Mesendoderm (in vitro differentiated cells): ENCODE measurements around the gene EPAS1.

Source experiments
- DNase-seq: peaks from one replicate; pipeline ENCODE4 v3.0.0; 2013
- H2AK5ac ChIP-seq: 2 replicates; pipeline ENCODE4 v1.6.1; 2013; ENCODE audit warnings: low read length, inconsistent platforms
- H2BK120ac ChIP-seq: 2 replicates; pipeline ENCODE4 v1.6.1; 2013; ENCODE audit warnings: low read depth, mild to moderate bottlenecking, low read length, moderate library complexity, mixed read lengths
- H2BK15ac ChIP-seq: replicated peaks from 2 replicates; pipeline ENCODE4 v1.6.1; 2013; ENCODE audit warnings: low read depth, mild to moderate bottlenecking, moderate library complexity
- H2BK5ac ChIP-seq: 2 replicates; pipeline ENCODE4 v1.6.1; 2013; ENCODE audit warnings: low read length, inconsistent platforms
- H3K18ac ChIP-seq: 2 replicates; pipeline ENCODE4 v1.6.1; 2013; ENCODE audit warnings: mild to moderate bottlenecking, low read length, mixed read lengths
- H3K23ac ChIP-seq: one replicate; pipeline ENCODE4 v1.6.1; 2013; ENCODE audit warnings: low read length
- H3K27ac ChIP-seq: 2 replicates; pipeline ENCODE4 v1.5.1; 2013; ENCODE audit warnings: low read depth, mild to moderate bottlenecking, inconsistent platforms, low read length, moderate library complexity
- H3K27me3 ChIP-seq: 2 replicates; pipeline ENCODE4 v1.6.1; 2013; ENCODE audit warnings: low read length, control low read depth, mild to moderate bottlenecking, inconsistent platforms; ENCODE audit not compliant: insufficient read depth, poor library complexity
- H3K36me3 ChIP-seq: 2 replicates; pipeline ENCODE4 v1.6.1; 2013; ENCODE audit warnings: low read length, inconsistent platforms; ENCODE audit not compliant: control insufficient read depth, insufficient read depth
- H3K4ac ChIP-seq: one replicate; pipeline ENCODE4 v1.6.1; 2013; ENCODE audit warnings: low read depth, mild to moderate bottlenecking, low read length, moderate library complexity
- H3K4me1 ChIP-seq: 2 replicates; pipeline ENCODE4 v1.6.1; 2013; ENCODE audit warnings: low read depth, low read length, inconsistent platforms; ENCODE audit not compliant: control insufficient read depth
- H3K4me2 ChIP-seq: 2 replicates; pipeline ENCODE4 v1.6.1; 2013; ENCODE audit warnings: low read length
- H3K4me3 ChIP-seq: 2 replicates; pipeline ENCODE4 v1.5.1; 2013; ENCODE audit warnings: mild to moderate bottlenecking, low read length
- H3K56ac ChIP-seq: one replicate; pipeline ENCODE4 v1.6.1; 2013; ENCODE audit warnings: low read length
- H3K79me1 ChIP-seq: 2 replicates; pipeline ENCODE4 v1.6.1; 2013; ENCODE audit warnings: low read length, inconsistent platforms
- H3K79me2 ChIP-seq: 2 replicates; pipeline ENCODE4 v1.6.1; 2013; ENCODE audit warnings: mild to moderate bottlenecking, low read length; ENCODE audit not compliant: control insufficient read depth, insufficient read depth
- H3K9ac ChIP-seq: 2 replicates; pipeline ENCODE4 v1.6.1; 2013; ENCODE audit warnings: low read length, inconsistent platforms
- H4K5ac ChIP-seq: one replicate; pipeline ENCODE4 v1.6.1; 2013; ENCODE audit warnings: low read length
- H4K8ac ChIP-seq: one replicate; pipeline ENCODE4 v1.6.1; 2013; ENCODE audit warnings: low read depth, mild to moderate bottlenecking, control low read depth, low read length, moderate library complexity
- WGBS: extraction: QIAGEN DNeasy Blood & Tissue Kit; methylation state at CpG from one replicate; pipeline ENCODE4 v1.1.7; 2013; ENCODE audit warnings: low lambda C conversion rate, missing lambda C conversion rate; ENCODE audit not compliant: insufficient coverage; ENCODE audit errors: extremely low coverage; 5-methylcytosine and 5-hydroxymethylcytosine counted together

EPAS1 gene

DNA sequence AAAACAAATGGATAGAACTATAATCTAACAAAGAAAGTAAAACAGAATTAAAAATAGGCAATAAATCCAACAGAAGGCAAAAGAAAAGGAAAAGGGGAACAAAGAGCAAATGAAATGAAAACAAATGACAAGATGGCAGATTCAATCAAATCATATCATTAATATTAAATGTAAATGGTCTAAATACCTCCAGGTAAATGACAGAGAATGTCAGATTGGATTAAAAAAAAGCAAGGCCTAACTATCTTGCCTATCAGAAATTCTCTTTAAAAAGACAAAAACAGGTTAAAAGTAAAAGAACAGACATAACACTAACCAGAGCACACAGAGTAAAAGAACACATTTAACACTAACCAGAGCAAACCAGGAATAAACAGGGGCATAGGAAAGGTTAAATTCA, 119.1 kb downstream of the EPAS1 start:
- no peak overlapping the region for H2AK5ac ChIP-seq
- H3K27ac ChIP-seq = no peak overlapping the region
- H3K56ac ChIP-seq = no peak overlapping the region
- H2BK5ac ChIP-seq = no peak overlapping the region
- H2BK120ac ChIP-seq = no peak overlapping the region
- H3K27me3 ChIP-seq = no peaks in the 10 kb centered on the region
- H3K36me3 ChIP-seq = no peaks in the 10 kb centered on the region
- H3K23ac ChIP-seq = no peak overlapping the region
- no peak overlapping the region for H4K8ac ChIP-seq
- H3K4me3 ChIP-seq = no peak overlapping the region
- H3K4ac ChIP-seq = no peak overlapping the region
- no peak overlapping the region for H3K18ac ChIP-seq
- no peak overlapping the region for H4K5ac ChIP-seq
- H3K79me1 ChIP-seq = no peaks in the 10 kb centered on the region
- no peak overlapping the region for H3K4me2 ChIP-seq
- no peak for DNase-seq
- no peaks in the 10 kb centered on the region for H3K4me1 ChIP-seq
- H3K9ac ChIP-seq = no peak overlapping the region
- no peaks in the 10 kb centered on the region for H3K79me2 ChIP-seq
- no peak overlapping the region for H2BK15ac ChIP-seq

- no CpG with 5 or more reads among the region's 4 CpGs for WGBS
- Histone ChIP-seq H4K5ac (no peak overlapping the region), H3K36me3 (no peaks in the 10 kb centered on the region), H4K8ac (no peak overlapping the region), H2BK15ac (no peak overlapping the region), H3K4me3 (no peak overlapping the region), H2BK5ac (no peak overlapping the region), H3K27ac (no peak overlapping the region), H3K79me2 (no peaks in the 10 kb centered on the region), H3K56ac (no peak overlapping the region), H3K18ac (no peak overlapping the region), H3K27me3 (no peaks in the 10 kb centered on the region), H3K4ac (no peak overlapping the region), H2AK5ac (no peak overlapping the region), H3K4me2 (no peak overlapping the region), H3K4me1 (no peaks in the 10 kb centered on the region), H3K9ac (no peak overlapping the region), H3K79me1 (no peaks in the 10 kb centered on the region), H2BK120ac (no peak overlapping the region), H3K23ac (no peak overlapping the region)
- DNase-seq = no peak
These were observed 119.7 kb downstream of the EPAS1 start for GRCh38 chr2:46416739-46417403.

GRCh38 chr2:46420945-46421344, 123.7 kb downstream of the EPAS1 start:
- Histone ChIP-seq H3K36me3 (no peaks in the 10 kb centered on the region), H3K4ac (no peak overlapping the region), H2BK120ac (no peak overlapping the region), H4K5ac (no peak overlapping the region), H3K27me3 (no peaks in the 10 kb centered on the region), H3K4me1 (no peaks in the 10 kb centered on the region), H3K4me2 (no peak overlapping the region), H4K8ac (no peak overlapping the region), H3K79me2 (no peaks in the 10 kb centered on the region), H3K56ac (no peak overlapping the region), H3K23ac (no peak overlapping the region), H2BK15ac (no peak overlapping the region), H3K79me1 (no peaks in the 10 kb centered on the region), H3K9ac (no peak overlapping the region), H3K18ac (no peak overlapping the region), H2BK5ac (no peak overlapping the region), H3K27ac (no peak overlapping the region), H2AK5ac (no peak overlapping the region), H3K4me3 (no peak overlapping the region)
- DNase-seq = no peak
- no CpG with 5 or more reads among the region's 2 CpGs for WGBS

GRCh38 chr2:46421361-46421760, 124.2 kb downstream of the EPAS1 start:
- no peak overlapping the region for H2BK5ac ChIP-seq
- no peaks in the 10 kb centered on the region for H3K79me2 ChIP-seq
- no peak overlapping the region for H4K5ac ChIP-seq
- no peak overlapping the region for H3K4ac ChIP-seq
- no peak overlapping the region for H3K4me2 ChIP-seq
- no peaks in the 10 kb centered on the region for H3K4me1 ChIP-seq
- H3K27ac ChIP-seq = no peak overlapping the region
- no peaks in the 10 kb centered on the region for H3K36me3 ChIP-seq
- WGBS = no CpG with 5 or more reads among the region's 2 CpGs
- no peaks in the 10 kb centered on the region for H3K79me1 ChIP-seq
- H3K4me3 ChIP-seq = no peak overlapping the region
- H3K9ac ChIP-seq = no peak overlapping the region
- no peak overlapping the region for H2AK5ac ChIP-seq
- DNase-seq = no peak
- no peak overlapping the region for H3K23ac ChIP-seq
- no peak overlapping the region for H4K8ac ChIP-seq
- H3K56ac ChIP-seq = no peak overlapping the region
- no peaks in the 10 kb centered on the region for H3K27me3 ChIP-seq
- no peak overlapping the region for H3K18ac ChIP-seq
- no peak overlapping the region for H2BK15ac ChIP-seq
- H2BK120ac ChIP-seq = no peak overlapping the region

DNA sequence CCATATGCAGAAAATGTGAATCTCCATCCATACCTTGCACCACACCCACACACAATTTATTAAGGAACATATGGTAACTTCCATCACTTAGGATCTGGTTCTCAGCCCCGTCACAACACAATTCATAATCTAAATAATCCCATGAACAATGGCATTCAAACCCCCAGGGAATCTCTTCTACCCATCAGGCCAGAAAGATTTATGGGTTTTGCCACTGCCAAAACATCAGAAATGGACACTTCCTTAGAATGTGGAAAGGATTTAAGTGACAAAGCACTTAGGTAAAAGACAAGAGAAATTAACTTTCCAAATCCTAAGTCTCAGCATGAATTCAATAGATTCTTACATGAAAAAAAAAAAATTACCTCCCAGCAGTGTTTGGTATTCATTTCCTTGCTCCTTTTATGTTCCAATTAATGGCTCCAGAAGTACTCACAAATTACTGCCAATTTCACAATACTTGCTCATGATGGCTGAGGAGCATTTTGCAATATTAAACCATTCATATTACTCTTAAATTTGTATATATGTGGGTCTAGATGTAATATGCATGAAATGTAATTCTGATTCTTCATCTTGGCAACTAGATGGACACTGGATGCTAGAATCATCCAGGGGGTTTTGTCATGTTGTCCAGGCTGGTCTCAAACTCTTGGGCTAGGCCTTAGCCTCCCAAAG, 125.6 kb downstream of the EPAS1 start:
- Histone ChIP-seq H3K79me2 (no peaks in the 10 kb centered on the region), H3K9ac (no peak overlapping the region), H3K27me3 (no peaks in the 10 kb centered on the region), H2BK15ac (no peak overlapping the region), H2AK5ac (no peak overlapping the region), H3K4me3 (no peak overlapping the region), H3K79me1 (no peaks in the 10 kb centered on the region), H3K36me3 (no peaks in the 10 kb centered on the region), H3K4ac (no peak overlapping the region), H3K23ac (no peak overlapping the region), H3K56ac (no peak overlapping the region), H3K27ac (no peak overlapping the region), H3K4me1 (no peaks in the 10 kb centered on the region), H2BK120ac (no peak overlapping the region), H3K4me2 (no peak overlapping the region), H4K5ac (no peak overlapping the region), H2BK5ac (no peak overlapping the region), H3K18ac (no peak overlapping the region), H4K8ac (no peak overlapping the region)
- WGBS = no CpG with 5 or more reads among the region's 1 CpG
- DNase-seq = no peak

DNA sequence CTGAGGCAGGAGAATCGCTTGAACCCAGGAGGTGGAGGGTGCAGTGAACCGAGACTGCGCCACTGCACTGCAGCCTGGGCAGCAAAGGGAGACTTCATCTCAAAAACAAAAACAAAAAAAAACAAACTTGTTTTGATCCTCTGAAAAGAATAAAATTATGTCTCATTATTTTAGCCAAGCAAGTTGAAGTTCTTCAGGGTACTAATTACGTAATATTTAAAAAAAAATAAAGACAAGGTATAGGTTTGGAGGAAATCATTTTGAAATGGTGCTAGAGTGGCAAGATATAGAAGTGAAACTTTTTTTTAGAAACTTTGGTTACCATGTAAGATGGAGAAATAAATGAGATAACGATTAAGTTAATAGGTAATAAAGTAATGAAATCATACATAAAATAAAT, 127.7 kb downstream of the EPAS1 start:
- no peaks in the 10 kb centered on the region for H3K27me3 ChIP-seq
- 100% methylated on average over 1 of the region's 5 CpGs for WGBS

More for the DNA sequence above, 127.7 kb downstream of the EPAS1 start:
- Histone ChIP-seq H4K5ac (no peak overlapping the region), H2AK5ac (no peak overlapping the region), H3K4me2 (no peak overlapping the region), H3K9ac (no peak overlapping the region), H4K8ac (no peak overlapping the region), H3K23ac (no peak overlapping the region), H3K79me1 (no peaks in the 10 kb centered on the region), H3K27ac (no peak overlapping the region), H3K4ac (no peak overlapping the region), H3K18ac (no peak overlapping the region), H3K4me1 (no peaks in the 10 kb centered on the region), H3K56ac (no peak overlapping the region), H2BK5ac (no peak overlapping the region), H2BK120ac (no peak overlapping the region), H3K79me2 (no peaks in the 10 kb centered on the region), H2BK15ac (no peak overlapping the region), H3K36me3 (no peaks in the 10 kb centered on the region), H3K4me3 (no peak overlapping the region)
- DNase-seq = no peak
